NCI-H1436 (cell line): ENCODE data around the gene GIPC3.
"Not testable (repeated sequence)": the region's sequence is repeated elsewhere in the genome, so short reads cannot be mapped to it uniquely, and the experiment has no call there.

Experiments
- DNase-seq: peaks from one replicate; lab custom pipeline; 2025; lab: John Stamatoyannopoulos, UW

GIPC3 gene

GRCh38 chr19:3618811-3619630 lies 33.7 kb downstream of the GIPC3 start:
- no peak for DNase-seq

GRCh38 chr19:3619631-3620012 lies 34.3 kb downstream of the GIPC3 start:
- DNase-seq, result no peak

- DNase-seq, result no peak
Observed at GRCh38 chr19:3620145-3620816, 35.0 kb downstream of the GIPC3 start.

GRCh38 chr19:3620817-3621547 lies 35.7 kb downstream of the GIPC3 start:
- DNase-seq, result no peak

- no peak for DNase-seq
Observed at GRCh38 chr19:3621689-3622088, 36.4 kb downstream of the GIPC3 start.

GRCh38 chr19:3622224-3622623 lies 36.9 kb downstream of the GIPC3 start:
- DNase-seq, result no peak

GRCh38 chr19:3623716-3624115 lies 38.4 kb downstream of the GIPC3 start:
- no peak for DNase-seq

GRCh38 chr19:3625996-3626472 lies 40.8 kb downstream of the GIPC3 start:
- DNase-seq, result no peak

GRCh38 chr19:3626473-3627350 lies 41.4 kb downstream of the GIPC3 start, which contains the start of gene CACTIN:
TSS of gene CACTIN (minus strand) at chr19:3626790. CDS start at chr19:3626762, 28 bp downstream.
- DNase-seq, result peak; percentile 99

- DNase-seq, result no peak
Observed at GRCh38 chr19:3627351-3627723, 42.1 kb downstream of the GIPC3 start.

GRCh38 chr19:3628766-3629165 lies 43.5 kb downstream of the GIPC3 start:
- not testable (repeated sequence) for DNase-seq

- no peak for DNase-seq
Observed at GRCh38 chr19:3631053-3631861, 46.0 kb downstream of the GIPC3 start.

GRCh38 chr19:3632098-3632497 lies 46.8 kb downstream of the GIPC3 start:
- no peak for DNase-seq

- DNase-seq, result no peak
Observed at GRCh38 chr19:3632739-3633558, 47.7 kb downstream of the GIPC3 start.

- no peak for DNase-seq
Observed at GRCh38 chr19:3633559-3633988, 48.3 kb downstream of the GIPC3 start.

GRCh38 chr19:3634496-3635045 lies 49.3 kb downstream of the GIPC3 start:
- DNase-seq, result no peak

- no peak for DNase-seq
Observed at GRCh38 chr19:3636506-3636905, 51.2 kb downstream of the GIPC3 start.

- no peak for DNase-seq
Observed at GRCh38 chr19:3636962-3637361, 51.7 kb downstream of the GIPC3 start.

- no peak for DNase-seq
Observed at GRCh38 chr19:3637621-3638020, 52.3 kb downstream of the GIPC3 start.
